Vagina (tissue), 2 donors: Measurements from ENCODE around the gene HTRA3. TPM values are rescaled to one million over a fixed set of nuclear protein-coding genes. Genes with fewer than 3 reads are reported as not detected.

Source experiments
- DNase-seq, 2 donors: peaks; one replicate each; pipeline ENCODE4 v3.0.0-alpha.2; 2017; ENCODE audit errors: extremely low spot score in 2 of 2
- H3K27ac ChIP-seq: fragments of 200-600 bp; sonication (generic); one replicate; pipeline ENCODE4 v1.5.1; 2019
- H3K27me3 ChIP-seq: fragments of 200-600 bp; sonication (generic); one replicate; pipeline ENCODE4 v1.5.1; 2019
- H3K36me3 ChIP-seq, 2 donors: fragments of 200-600 bp; sonication (generic); one replicate each; pipeline ENCODE4 v1.5.1; 2017 to 2019
- H3K4me1 ChIP-seq: fragments of 200-600 bp; sonication (generic); one replicate; pipeline ENCODE4 v1.5.1; 2019
- H3K4me3 ChIP-seq, 2 donors: fragments of 200-600 bp; sonication (generic); 1 replicate in 1 of 2; 2 replicates in 1 of 2; pipeline ENCODE4 v1.5.1; 2016 to 2019
- H3K9me3 ChIP-seq: fragments of 200-600 bp; sonication (generic); one replicate; pipeline ENCODE4 v1.5.1; 2019
- CTCF ChIP-seq, 3 experiments: fragments of 450-650 bp in 2 of 3; fragments of 200-600 bp in 1 of 3; sonication (generic) in 1 of 3; IDR thresholded peaks; one replicate each; pipeline ENCODE4 v1.5.1; 2017 to 2019; ENCODE audit warnings: antibody characterized with exemption in 3 of 3, mild to moderate bottlenecking in 2 of 3, moderate library complexity in 2 of 3
- POLR2A ChIP-seq, 2 donors: fragments of 450-650 bp; IDR thresholded peaks; one replicate each; pipeline ENCODE4 v1.6.1; 2017; ENCODE audit warnings: antibody characterized with exemption in 2 of 2, mild to moderate bottlenecking in 2 of 2, moderate library complexity in 2 of 2
- POLR2AphosphoS5 ChIP-seq, 2 donors: sonication (generic); formaldehyde crosslinking; IDR thresholded peaks; one replicate each; pipeline ENCODE4 v1.9.0; 2017; ENCODE audit warnings: antibody characterized with exemption in 2 of 2, mild to moderate bottlenecking in 2 of 2, low read depth in 1 of 2; ENCODE audit not compliant: insufficient read depth in 1 of 2
- intact Hi-C: fragments of 100-400 bp; cut with DNase I; formaldehyde crosslinking; loops from one replicate; pipeline ENCODE4 v1.15.1; 2023
- total RNA-seq: library from RNA; depleted of rRNA; stranded (reverse); fragments of >200 nt; gene quantifications from one replicate; pipeline ENCODE4 v1.2.3, GENCODE V29; 2016

HTRA3 gene
- total RNA-seq, 1 donor from 2014 or later: 33.1 TPM

GRCh38 chr4:8289151-8289750, 19.7 kb downstream of the HTRA3 start:
- Histone ChIP-seq H3K36me3 (peaks cover 0 to 7% of the 10 kb centered on the region in 2 donors), H3K9me3 (no peaks in the 10 kb centered on the region), H3K4me3 (no peak overlapping the region), H3K4me1 (no peaks in the 10 kb centered on the region), H3K27ac (no peak overlapping the region), H3K27me3 (no peaks in the 10 kb centered on the region)
- TF ChIP-seq POLR2A (IDR thresholded peaks at IDR 0.05) (no peak), POLR2AphosphoS5 (IDR thresholded peaks at IDR 0.05; ENCODE audit: insufficient read depth in 1 of 2, low read depth in 1 of 2) (no peak), CTCF (IDR thresholded peaks at IDR 0.05) (no peak)
- intact Hi-C loops: no loop called here
- DNase-seq: no peak

- TF ChIP-seq POLR2AphosphoS5 (IDR thresholded peaks at IDR 0.05; ENCODE audit: insufficient read depth in 1 of 2, low read depth in 1 of 2): no peak
- TF ChIP-seq CTCF (IDR thresholded peaks at IDR 0.05): no peak
- TF ChIP-seq POLR2A (IDR thresholded peaks at IDR 0.05): no peak
- H3K27ac ChIP-seq: no peak overlapping the region
- H3K36me3 ChIP-seq: peaks cover 0 to 7% of the 10 kb centered on the region in 2 donors
- no peak overlapping the region for H3K4me3 ChIP-seq
- H3K9me3 ChIP-seq: no peaks in the 10 kb centered on the region
- no peaks in the 10 kb centered on the region for H3K27me3 ChIP-seq
- H3K4me1 ChIP-seq: no peaks in the 10 kb centered on the region
- no peak for DNase-seq
- intact Hi-C loops: no loop called here
Observed at GRCh38 chr4:8289956-8290700, 20.6 kb downstream of the HTRA3 start.

- Histone ChIP-seq H3K27me3 (no peaks in the 10 kb centered on the region), H3K9me3 (no peaks in the 10 kb centered on the region), H3K27ac (no peak overlapping the region), H3K4me1 (no peaks in the 10 kb centered on the region), H3K36me3 (peaks cover 0 to 7% of the 10 kb centered on the region in 2 donors), H3K4me3 (no peak overlapping the region)
- intact Hi-C loops: no loop called here
- TF ChIP-seq POLR2AphosphoS5 (IDR thresholded peaks at IDR 0.05; ENCODE audit: insufficient read depth in 1 of 2, low read depth in 1 of 2) (no peak), CTCF (IDR thresholded peaks at IDR 0.05) (no peak), POLR2A (IDR thresholded peaks at IDR 0.05) (no peak)
- no peak for DNase-seq
Observed at GRCh38 chr4:8290701-8290970, 21.1 kb downstream of the HTRA3 start.

- TF ChIP-seq POLR2AphosphoS5 (IDR thresholded peaks at IDR 0.05; ENCODE audit: insufficient read depth in 1 of 2, low read depth in 1 of 2) (no peak), POLR2A (IDR thresholded peaks at IDR 0.05) (no peak), CTCF (IDR thresholded peaks at IDR 0.05) (no peak)
- no peak for DNase-seq
- intact Hi-C loops: no loop called here
- no peak overlapping the region for H3K27ac ChIP-seq
- H3K4me1 ChIP-seq: no peaks in the 10 kb centered on the region
- peaks cover 0 to 7% of the 10 kb centered on the region in 2 donors for H3K36me3 ChIP-seq
- no peaks in the 10 kb centered on the region for H3K9me3 ChIP-seq
- no peaks in the 10 kb centered on the region for H3K27me3 ChIP-seq
- H3K4me3 ChIP-seq: no peak overlapping the region
Observed at GRCh38 chr4:8291036-8291682, 21.6 kb downstream of the HTRA3 start.
